GM21526 (cell line): ENCODE results near the gene RTCB.

Experiments
- ATAC-seq: cut with Tn5 transposase; IDR thresholded peaks from one replicate; pipeline ENCODE4 v1.9.1; 2021; ENCODE audit warnings: moderate library complexity; ENCODE audit not compliant: unreplicated experiment, low FRiP score

RTCB gene

GRCh38 chr22:32411829-32412592, at the start of gene RTCB:
Gene RTCB, minus strand, starts transcription at chr22:32412247. Its CDS starts 91 bp downstream, at chr22:32412156.
- ATAC-seq = no peak

GRCh38 chr22:32457031-32457430, 45.0 kb upstream of the RTCB start:
- ATAC-seq = no peak

- ATAC-seq = no peak
Measured at GRCh38 chr22:32448980-32449379, 36.9 kb upstream of the RTCB start.

- ATAC-seq = no peak
Measured at GRCh38 chr22:32446321-32446720, 34.3 kb upstream of the RTCB start.

GRCh38 chr22:32444068-32444467, 32.0 kb upstream of the RTCB start:
- no peak for ATAC-seq

GRCh38 chr22:32430352-32430751, 18.3 kb upstream of the RTCB start:
- ATAC-seq = no peak

- ATAC-seq = no peak
Measured at GRCh38 chr22:32426881-32427280, 14.8 kb upstream of the RTCB start.

GRCh38 chr22:32423664-32424063, 11.6 kb upstream of the RTCB start:
- no peak for ATAC-seq

- ATAC-seq = no peak
Measured at GRCh38 chr22:32422062-32422461, 10.0 kb upstream of the RTCB start.

GRCh38 chr22:32421484-32421883, 9.4 kb upstream of the RTCB start:
- ATAC-seq = no peak

GRCh38 chr22:32417906-32418305, 5.9 kb upstream of the RTCB start:
- ATAC-seq = no peak

- ATAC-seq = no peak
Measured at GRCh38 chr22:32416556-32417085, 4.6 kb upstream of the RTCB start.

GRCh38 chr22:32414191-32414590, 2.1 kb upstream of the RTCB start:
- ATAC-seq = no peak

- ATAC-seq = no peak
Measured at GRCh38 chr22:32413719-32414118, 1.7 kb upstream of the RTCB start.

GRCh38 chr22:32411402-32411801, 645 bp downstream of the RTCB start:
- no peak for ATAC-seq

- ATAC-seq = no peak
Measured at GRCh38 chr22:32410459-32410858, 1.6 kb downstream of the RTCB start.

GRCh38 chr22:32409977-32410376, 2.1 kb downstream of the RTCB start:
- no peak for ATAC-seq

- ATAC-seq = no peak
Measured at GRCh38 chr22:32407936-32408335, 4.1 kb downstream of the RTCB start.

- ATAC-seq = peak; percentile 53
Measured at GRCh38 chr22:32407312-32407711, 4.7 kb downstream of the RTCB start.

- no peak for ATAC-seq
Measured at GRCh38 chr22:32404021-32404420, 8.0 kb downstream of the RTCB start.

GRCh38 chr22:32401486-32401885, 10.6 kb downstream of the RTCB start:
- ATAC-seq = no peak

- ATAC-seq = no peak
Measured at GRCh38 chr22:32396746-32397145, 15.3 kb downstream of the RTCB start.
